Sigmoid colon (tissue), 7 donors: ENCODE measurements around the gene ZNF396. TPM values are rescaled to one million over a fixed set of nuclear protein-coding genes. Genes with fewer than 3 reads are reported as not detected.

Experiments
- DNase-seq: peaks from one replicate; pipeline ENCODE4 v3.0.0-alpha.2; 2019
- H3K27ac ChIP-seq, 4 donors: fragments of 200-600 bp; sonication (generic); one replicate each; pipeline ENCODE4 v1.5.1; 2016 to 2019; ENCODE audit warnings: mild to moderate bottlenecking in 1 of 4
- H3K27me3 ChIP-seq, 3 donors: fragments of 200-600 bp; sonication (generic); one replicate each; pipeline ENCODE4 v1.5.1; 2019; ENCODE audit warnings: mild to moderate bottlenecking in 1 of 3
- H3K36me3 ChIP-seq, 4 donors: fragments of 200-600 bp; sonication (generic); one replicate each; pipeline ENCODE4 v1.5.1; 2016 to 2019
- H3K4me1 ChIP-seq, 4 donors: fragments of 200-600 bp; sonication (generic); one replicate each; pipeline ENCODE4 v1.5.1; 2017 to 2019
- H3K4me3 ChIP-seq, 4 donors: fragments of 200-600 bp; sonication (generic); one replicate each; pipeline ENCODE4 v1.5.1; 2017 to 2019; ENCODE audit warnings: mild to moderate bottlenecking in 2 of 4, moderate library complexity in 1 of 4
- H3K9me3 ChIP-seq, 4 donors: fragments of 200-600 bp in 3 of 4; sonication (generic) in 3 of 4; one replicate each; pipeline versions ENCODE4 v1.5.1 to v1.6.1; 2013 to 2019
- EP300 ChIP-seq, 4 donors: sonication (generic); formaldehyde crosslinking; IDR thresholded peaks; one replicate each; pipeline ENCODE4 v1.6.1; 2017; ENCODE audit warnings: antibody characterized with exemption in 4 of 4
- POLR2A ChIP-seq, 2 donors: fragments of 450-650 bp; IDR thresholded peaks; one replicate each; pipeline ENCODE4 v1.6.1; 2016; ENCODE audit warnings: antibody characterized with exemption in 2 of 2, mild to moderate bottlenecking in 2 of 2, moderate library complexity in 2 of 2
- POLR2AphosphoS5 ChIP-seq, 4 donors: sonication (generic); formaldehyde crosslinking; IDR thresholded peaks; one replicate each; pipeline ENCODE4 v1.6.1; 2017; ENCODE audit warnings: antibody characterized with exemption in 4 of 4
- WGBS, 2 donors: extraction: QIAGEN DNeasy Blood & Tissue Kit; methylation state at CpG; one replicate each; pipeline ENCODE4 v1.1.7; 2013; 5-methylcytosine and 5-hydroxymethylcytosine counted together
- intact Hi-C: fragments of 100-400 bp; cut with DNase I; formaldehyde crosslinking; loops from one replicate; pipeline ENCODE4 v1.15.1; 2023
- polyA plus RNA-seq, 3 donors: library from polyadenylated mRNA; stranded (reverse); fragments of 200-250 nt; gene quantifications; one replicate each; pipeline ENCODE4 v1.2.3, GENCODE V29; 2013
- total RNA-seq, 4 donors: library from RNA; depleted of rRNA; stranded (reverse); fragments of >200 nt; gene quantifications; one replicate each; pipeline ENCODE4 v1.1.0, GENCODE V29; 2016
- TF ChIP-seq, protein P1 (sequence below), 4 experiments: fragments of 450-650 bp in 3 of 4; fragments of 200-600 bp in 1 of 4; IDR thresholded peaks; one replicate each; pipeline ENCODE4 v1.5.1; 2016 to 2019; ENCODE audit warnings: antibody characterized with exemption in 4 of 4, mild to moderate bottlenecking in 3 of 4, moderate library complexity in 2 of 4
- donor health status: healthy with polysubstance abuse.
- donor health status: Bipolar disorder and iron deficiency.
- donor health status: healthy.

Gene ZNF396
- total and polyA plus RNA-seq, 7 donors = 1.6 to 3.3 (median 1.9) TPM

DNA sequence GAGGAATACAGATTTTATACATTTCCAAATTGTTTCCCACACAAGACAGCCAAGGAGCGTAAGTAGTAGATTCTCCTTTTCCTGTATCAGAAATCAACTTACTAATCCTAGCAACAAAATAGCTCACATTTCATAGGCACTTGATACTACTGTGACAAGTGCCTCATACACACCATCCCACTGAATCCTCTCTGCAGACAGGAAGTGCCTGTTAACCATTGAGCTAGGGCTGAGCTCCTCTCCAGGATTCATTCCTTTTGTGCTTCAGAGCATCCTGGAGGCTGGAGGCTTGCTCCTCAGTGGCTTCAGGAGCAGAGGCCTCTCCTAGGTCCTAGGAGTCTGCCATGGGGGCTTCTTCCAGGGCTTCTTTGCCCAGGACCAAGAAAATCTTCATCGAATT is 20.8 kb upstream of the ZNF396 start:
- intact Hi-C loops = no loop called here
- no peak for DNase-seq
- Histone ChIP-seq H3K4me3 (no peak overlapping the region), H3K27me3 (no peaks in the 10 kb centered on the region), H3K4me1 (no peaks in the 10 kb centered on the region), H3K27ac (no peak overlapping the region), H3K36me3 (no peaks in the 10 kb centered on the region), H3K9me3 (no peaks in the 10 kb centered on the region)
- WGBS, 2 donors = 91 to 97% methylated on average over 2 of the region's 2 CpGs
- no peak for TF ChIP-seq POLR2AphosphoS5 (IDR thresholded peaks at IDR 0.05)
- no peak for TF ChIP-seq EP300 (IDR thresholded peaks at IDR 0.05)
- no peak for TF ChIP-seq POLR2A (IDR thresholded peaks at IDR 0.05)
- TF ChIP-seq, protein P1, sequence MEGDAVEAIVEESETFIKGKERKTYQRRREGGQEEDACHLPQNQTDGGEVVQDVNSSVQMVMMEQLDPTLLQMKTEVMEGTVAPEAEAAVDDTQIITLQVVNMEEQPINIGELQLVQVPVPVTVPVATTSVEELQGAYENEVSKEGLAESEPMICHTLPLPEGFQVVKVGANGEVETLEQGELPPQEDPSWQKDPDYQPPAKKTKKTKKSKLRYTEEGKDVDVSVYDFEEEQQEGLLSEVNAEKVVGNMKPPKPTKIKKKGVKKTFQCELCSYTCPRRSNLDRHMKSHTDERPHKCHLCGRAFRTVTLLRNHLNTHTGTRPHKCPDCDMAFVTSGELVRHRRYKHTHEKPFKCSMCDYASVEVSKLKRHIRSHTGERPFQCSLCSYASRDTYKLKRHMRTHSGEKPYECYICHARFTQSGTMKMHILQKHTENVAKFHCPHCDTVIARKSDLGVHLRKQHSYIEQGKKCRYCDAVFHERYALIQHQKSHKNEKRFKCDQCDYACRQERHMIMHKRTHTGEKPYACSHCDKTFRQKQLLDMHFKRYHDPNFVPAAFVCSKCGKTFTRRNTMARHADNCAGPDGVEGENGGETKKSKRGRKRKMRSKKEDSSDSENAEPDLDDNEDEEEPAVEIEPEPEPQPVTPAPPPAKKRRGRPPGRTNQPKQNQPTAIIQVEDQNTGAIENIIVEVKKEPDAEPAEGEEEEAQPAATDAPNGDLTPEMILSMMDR (IDR thresholded peaks at IDR 0.05) = no peak

DNA sequence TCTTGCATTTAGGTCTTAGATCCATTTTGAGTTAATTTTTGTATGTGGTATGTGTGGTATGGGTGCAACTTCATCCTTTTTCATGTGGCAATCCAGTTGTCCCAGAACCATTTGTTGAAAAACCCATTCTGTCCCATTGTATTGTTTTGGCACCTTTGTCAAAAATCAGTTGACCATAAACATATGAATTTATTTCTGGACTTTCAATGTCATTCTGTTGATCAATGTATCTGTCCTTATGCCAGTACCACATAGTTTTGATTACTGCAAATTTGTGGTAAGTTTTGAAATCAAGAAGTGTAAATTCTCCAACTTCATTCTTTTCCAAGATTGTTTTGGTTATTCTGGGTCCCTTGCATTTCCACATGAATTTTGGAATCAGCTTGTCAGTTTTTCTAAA is 16.6 kb upstream of the ZNF396 start:
- H3K9me3 ChIP-seq = peaks cover 0 to 3% (median 0%) of the 10 kb centered on the region in 4 donors
- TF ChIP-seq POLR2AphosphoS5 (IDR thresholded peaks at IDR 0.05) = no peak
- TF ChIP-seq, protein P1 (IDR thresholded peaks at IDR 0.05) = no peak
- TF ChIP-seq POLR2A (IDR thresholded peaks at IDR 0.05) = no peak
- no peak for TF ChIP-seq EP300 (IDR thresholded peaks at IDR 0.05)
- no peaks in the 10 kb centered on the region for H3K36me3 ChIP-seq
- no peak overlapping the region for H3K4me3 ChIP-seq
- intact Hi-C loops = no loop called here
- H3K27ac ChIP-seq = no peak overlapping the region
- no peaks in the 10 kb centered on the region for H3K27me3 ChIP-seq
- DNase-seq = no peak
- peaks cover 0 to 8% (median 0%) of the 10 kb centered on the region in 4 donors for H3K4me1 ChIP-seq

DNA sequence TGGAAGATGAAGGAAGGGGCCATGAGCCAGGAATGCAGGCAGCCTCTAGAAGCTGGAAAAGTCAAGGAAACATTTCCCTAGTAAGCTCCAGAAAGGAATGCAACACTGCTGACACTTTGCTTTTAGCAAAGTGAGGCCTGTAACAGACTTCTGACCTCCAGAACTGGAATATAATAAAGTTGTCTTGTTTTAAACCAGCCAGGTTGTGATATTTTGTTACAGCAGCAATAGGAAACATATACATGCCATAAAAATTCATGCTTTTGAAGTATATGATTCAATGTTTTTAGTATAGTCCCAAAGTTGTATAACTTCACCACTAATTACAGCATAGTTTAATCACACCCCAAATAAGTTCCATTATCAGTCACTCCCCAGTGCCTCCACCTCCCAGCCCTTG is 15.2 kb upstream of the ZNF396 start:
- peaks cover 0 to 3% (median 0%) of the 10 kb centered on the region in 4 donors for H3K9me3 ChIP-seq
- no peaks in the 10 kb centered on the region for H3K27me3 ChIP-seq
- H3K36me3 ChIP-seq = no peaks in the 10 kb centered on the region
- intact Hi-C loops = no loop called here
- peaks cover 0 to 8% (median 0%) of the 10 kb centered on the region in 4 donors for H3K4me1 ChIP-seq
- no peak overlapping the region for H3K27ac ChIP-seq
- H3K4me3 ChIP-seq = no peak overlapping the region
- TF ChIP-seq EP300 (IDR thresholded peaks at IDR 0.05) = no peak
- TF ChIP-seq, protein P1 (IDR thresholded peaks at IDR 0.05) = no peak
- TF ChIP-seq POLR2A (IDR thresholded peaks at IDR 0.05) = no peak
- no peak for TF ChIP-seq POLR2AphosphoS5 (IDR thresholded peaks at IDR 0.05)
- no peak for DNase-seq

DNA sequence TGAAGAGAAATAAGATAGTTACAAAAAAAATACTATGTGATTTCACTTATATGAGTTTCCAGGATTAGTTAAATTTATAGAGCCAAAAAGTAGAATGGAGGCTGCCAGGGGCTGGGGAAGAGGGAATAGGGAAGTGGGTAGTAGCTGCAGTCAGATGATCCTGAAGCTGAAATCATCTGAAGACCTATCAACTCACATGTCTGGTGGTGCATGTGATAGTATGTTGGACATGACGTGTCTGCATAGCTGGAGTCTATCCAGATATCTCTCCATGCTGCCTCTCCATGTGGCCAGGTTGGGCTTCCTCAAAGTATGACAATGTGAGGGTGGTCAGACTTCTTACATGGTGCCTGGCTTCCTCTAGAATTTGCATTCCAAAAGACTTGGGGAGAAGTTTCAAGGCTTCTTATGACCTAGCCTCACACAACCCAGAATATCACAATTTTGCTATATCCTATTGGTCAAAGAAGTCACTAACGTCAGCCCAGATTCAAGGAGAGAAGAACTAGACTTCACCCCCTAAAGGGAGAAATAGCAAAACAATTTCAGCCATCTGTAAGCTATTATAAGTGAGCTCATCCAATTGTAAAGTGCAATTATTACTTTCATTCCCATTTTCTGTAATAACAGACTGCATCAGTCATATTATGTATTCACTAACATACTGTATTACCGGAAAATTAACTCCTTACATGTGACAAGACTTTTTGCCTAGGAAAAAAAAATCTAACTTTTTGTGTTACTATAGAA is 14.0 kb upstream of the ZNF396 start:
- H3K4me1 ChIP-seq = peaks cover 0 to 8% (median 2%) of the 10 kb centered on the region in 4 donors
- no peak for DNase-seq
- no peak overlapping the region for H3K27ac ChIP-seq
- no peaks in the 10 kb centered on the region for H3K27me3 ChIP-seq
- peaks cover 0 to 3% (median 0%) of the 10 kb centered on the region in 4 donors for H3K9me3 ChIP-seq
- no peaks in the 10 kb centered on the region for H3K36me3 ChIP-seq
- WGBS, 2 donors = 32 to 76% methylated on average over 3 of the region's 3 CpGs
- TF ChIP-seq EP300 (IDR thresholded peaks at IDR 0.05) = no peak
- TF ChIP-seq, protein P1 (IDR thresholded peaks at IDR 0.05) = no peak
- TF ChIP-seq POLR2AphosphoS5 (IDR thresholded peaks at IDR 0.05) = no peak
- TF ChIP-seq POLR2A (IDR thresholded peaks at IDR 0.05) = no peak
- intact Hi-C loops = no loop called here
- H3K4me3 ChIP-seq = no peak overlapping the region
